HG03025 (cell line): ENCODE data around the gene MORN4.

Experiments used
- ATAC-seq: cut with Tn5 transposase; IDR thresholded peaks from one replicate; pipeline ENCODE4 v1.9.1; 2021; ENCODE audit warnings: mild to moderate bottlenecking, moderate library complexity; ENCODE audit not compliant: unreplicated experiment, low FRiP score

Gene MORN4

DNA sequence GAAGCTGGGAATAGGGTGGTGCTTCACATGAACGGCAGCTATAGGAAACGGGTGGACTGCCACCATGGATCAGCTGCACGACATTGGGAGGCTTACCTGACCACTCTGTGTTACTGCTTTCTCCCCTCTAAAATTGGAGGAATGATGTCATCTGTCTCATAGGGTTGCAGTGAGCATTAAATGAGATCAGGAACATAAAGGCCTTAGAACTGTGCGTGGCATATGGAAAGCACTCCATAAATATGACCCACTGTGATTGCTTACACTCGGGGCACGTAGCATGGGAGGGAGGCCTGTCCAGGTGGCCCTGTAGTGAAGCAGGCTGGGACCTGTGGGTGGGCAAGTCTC lies 34.1 kb downstream of the MORN4 start:
- ATAC-seq = no peak

DNA sequence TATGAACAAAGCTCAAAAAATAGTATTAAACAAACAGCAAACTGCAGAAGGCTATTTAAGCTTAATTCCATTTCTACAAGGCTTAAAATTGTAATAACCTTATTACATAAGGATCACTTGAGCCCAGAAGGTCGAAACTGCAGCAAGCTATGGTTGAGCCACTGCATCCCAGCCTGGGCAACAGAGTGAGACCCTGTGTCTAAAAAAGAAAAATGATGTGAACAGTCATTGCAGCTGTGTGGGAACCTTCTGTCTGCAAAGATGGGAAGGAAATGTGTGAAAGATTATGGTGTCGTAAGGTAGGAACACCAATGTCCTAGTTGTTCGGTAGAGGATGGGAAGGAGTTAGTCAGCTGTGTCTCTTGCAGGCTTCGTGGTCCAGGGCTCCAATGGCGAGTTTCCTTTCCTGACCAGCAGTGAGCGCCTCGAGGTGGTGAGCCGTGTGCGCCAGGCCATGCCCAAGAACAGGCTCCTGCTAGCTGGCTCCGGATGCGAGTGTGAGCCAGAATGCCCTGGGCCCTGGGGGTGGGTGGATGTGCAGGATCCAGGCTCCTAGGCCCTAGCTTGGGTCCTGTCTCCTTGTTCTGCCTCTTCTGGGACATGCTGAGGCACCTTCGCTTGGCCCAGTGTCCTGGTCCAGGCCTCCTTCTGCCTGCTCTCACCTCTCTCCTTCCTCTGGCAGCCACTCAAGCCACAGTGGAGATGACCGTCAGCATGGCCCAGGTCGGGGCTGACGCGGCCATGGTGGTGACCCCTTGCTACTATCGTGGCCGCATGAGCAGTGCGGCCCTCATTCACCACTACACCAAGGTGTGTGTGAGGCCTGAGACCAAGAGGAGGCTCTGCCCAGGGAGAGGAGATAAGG lies 34.7 kb downstream of the MORN4 start:
- ATAC-seq = no peak

DNA sequence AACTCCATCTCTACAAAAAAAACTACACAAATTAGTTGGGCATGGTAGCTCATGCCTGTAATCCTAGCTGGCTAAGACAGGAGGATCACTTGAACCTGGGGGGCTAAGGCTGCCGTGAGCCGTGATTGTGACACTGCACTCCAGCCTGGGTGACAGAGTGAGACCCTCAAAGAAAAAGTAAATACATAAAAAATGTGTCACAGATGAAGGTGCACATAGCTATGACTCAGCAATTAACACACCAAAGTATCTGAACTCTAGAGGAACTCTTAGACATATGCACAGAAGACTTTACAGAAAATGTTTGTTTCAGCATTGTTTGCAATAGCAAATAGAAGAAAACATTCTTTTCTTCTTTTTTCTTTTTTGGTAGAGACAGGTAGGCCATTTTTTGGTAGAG lies 35.5 kb downstream of the MORN4 start:
- no peak for ATAC-seq

DNA sequence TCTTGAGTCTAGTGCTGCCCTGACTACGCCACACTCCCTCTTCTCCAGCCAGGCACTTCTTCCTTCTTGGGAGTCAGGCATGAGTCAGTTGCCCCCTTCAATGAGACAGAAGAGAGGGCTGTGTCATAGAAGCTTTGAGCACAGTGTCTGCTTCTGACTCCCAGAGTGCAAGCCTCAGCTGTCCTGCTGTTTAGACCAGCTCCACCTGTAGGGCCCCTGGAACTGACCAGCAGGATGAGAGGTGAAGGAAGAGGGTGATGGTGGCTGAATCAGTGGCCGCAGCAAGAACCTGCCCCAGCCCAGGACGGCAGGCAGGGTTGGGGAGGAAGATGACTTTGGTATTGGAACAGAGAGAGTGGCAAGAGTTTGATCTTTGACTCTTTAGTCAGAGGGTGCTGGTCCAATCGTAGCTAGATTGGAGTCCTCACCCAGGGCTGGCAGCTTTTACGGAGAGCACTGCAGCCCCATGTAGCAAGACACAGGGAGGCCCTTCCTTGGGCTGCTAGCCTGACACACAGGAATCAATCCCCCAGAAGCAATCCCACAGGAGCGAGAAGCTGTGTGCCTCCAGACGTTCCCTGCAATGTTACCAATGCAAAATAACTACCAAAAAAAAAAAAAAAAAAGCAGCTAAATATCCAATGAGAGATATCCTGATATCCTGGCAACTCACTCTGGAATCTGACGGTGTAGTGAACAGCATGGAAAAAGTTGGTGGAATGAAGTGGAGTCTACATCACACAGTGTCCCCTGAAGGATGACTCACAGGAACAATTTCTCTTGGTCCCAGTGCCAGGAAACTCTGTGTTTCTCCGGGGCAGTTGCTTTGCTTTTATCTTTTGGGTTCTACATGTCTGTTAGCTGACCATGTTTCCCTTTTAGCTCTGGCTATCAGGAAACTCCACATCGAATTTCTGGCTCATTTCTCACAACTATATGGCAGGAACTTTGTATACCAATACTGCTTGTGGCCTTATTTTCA lies 36.9 kb downstream of the MORN4 start:
- no peak for ATAC-seq

DNA sequence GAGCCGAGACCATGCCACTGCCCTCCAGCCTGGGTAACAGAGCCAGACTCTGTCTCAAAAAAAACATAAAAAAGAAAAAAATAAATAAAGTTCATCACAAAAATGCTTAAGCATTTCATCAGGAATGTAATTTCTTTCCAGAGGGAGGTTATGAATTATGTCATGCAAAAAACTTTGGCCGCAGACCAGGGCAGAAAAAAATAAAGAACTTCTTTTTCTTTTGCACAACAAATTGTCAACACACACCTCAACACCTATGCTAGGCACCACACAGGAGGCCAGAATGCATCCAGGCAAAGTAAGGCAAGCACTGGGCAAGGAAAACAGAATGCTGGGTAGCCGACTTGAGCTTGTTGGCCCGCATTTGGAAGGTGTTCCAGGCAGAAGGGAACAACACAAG lies 39.9 kb downstream of the MORN4 start:
- ATAC-seq = no peak

DNA sequence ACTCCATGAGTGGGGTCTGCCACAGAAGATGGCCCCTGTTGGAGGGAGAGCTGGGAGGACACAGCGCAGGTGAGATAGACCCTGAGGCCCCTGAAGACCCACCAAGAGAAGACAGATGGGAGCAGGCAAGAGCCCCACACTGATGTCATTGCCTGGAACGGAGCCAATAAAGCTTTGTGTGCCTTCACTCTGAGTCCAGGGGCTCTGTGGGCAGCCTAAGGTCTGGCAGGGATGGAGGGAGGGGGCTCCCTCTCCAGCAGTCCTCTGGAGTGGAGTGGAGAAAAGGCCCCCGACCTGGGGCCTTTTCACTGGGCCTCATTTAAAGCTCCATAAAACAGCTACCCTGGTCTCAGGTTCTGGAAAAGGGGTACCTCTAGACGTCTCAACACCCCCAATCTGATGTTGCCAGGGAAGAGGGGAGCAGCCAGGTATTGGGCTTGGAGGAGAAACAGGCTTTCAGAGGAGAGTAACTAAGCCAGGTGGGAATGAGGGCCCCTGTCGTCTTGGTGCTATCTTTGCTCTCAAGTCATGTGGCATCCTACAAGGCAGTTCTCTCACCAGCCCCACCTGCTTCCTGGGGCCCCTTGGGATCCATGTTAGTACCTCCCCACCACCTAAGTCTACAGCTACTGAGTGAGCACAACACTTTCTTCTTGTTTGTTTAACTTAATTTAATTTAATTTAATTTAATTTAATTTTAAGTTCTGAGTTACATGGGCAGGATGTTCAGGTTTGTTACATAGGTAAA lies 42.4 kb downstream of the MORN4 start:
- ATAC-seq = no peak

DNA sequence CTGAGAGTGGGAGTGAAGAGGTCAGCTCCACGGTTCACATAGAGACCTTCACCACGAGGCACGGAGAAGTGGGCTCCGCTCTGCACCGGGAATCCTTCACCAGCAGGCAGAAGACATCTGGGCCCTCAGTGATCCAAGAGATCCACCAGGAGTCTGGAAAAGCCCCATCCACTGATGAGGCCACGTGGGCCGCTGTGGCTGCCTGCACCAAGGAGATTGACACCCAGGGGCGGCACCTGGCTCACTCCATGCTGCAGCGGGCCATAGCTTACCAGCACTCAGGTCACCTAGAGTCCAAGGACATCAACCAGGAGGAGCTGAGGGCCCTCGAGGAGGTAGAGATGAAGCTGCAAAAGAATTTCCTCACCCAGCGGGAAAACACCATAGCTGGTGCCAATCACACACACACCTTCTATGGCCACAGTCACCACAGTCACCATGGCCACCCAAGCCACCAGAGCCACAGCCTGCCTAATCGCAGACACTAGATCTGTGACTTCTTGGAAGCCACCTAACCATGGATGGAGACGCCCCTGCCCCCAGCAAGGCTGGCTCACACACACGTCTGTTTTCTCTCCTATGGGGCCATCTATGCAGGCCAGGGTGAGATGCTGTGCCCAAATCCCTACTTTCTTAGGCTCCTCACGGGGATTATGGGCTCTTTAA lies 43.1 kb downstream of the MORN4 start:
- no peak for ATAC-seq

DNA sequence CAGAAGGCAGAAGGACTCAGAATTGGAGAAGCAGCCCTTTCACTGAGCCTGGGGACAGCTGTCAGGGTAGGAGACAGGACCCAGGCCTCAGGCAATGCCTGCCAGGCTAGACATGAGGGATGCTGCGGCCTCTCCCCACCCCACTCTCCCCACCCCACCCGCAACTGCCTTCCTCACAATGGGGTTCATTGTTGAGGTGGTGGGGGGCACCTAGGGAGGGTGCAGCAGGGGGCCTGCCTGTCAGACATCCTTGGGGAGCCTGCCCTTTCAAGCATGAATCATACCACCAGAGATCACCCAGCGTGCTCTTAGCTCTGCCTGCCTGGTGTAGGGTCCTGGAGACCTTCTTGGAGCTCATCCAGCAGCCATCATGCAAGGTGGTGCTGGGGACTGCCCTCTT lies 43.8 kb downstream of the MORN4 start, which contains the start of gene C10orf62:
TSS of gene C10orf62 (plus strand) at position 243 of the 400 bp plus-strand sequence. CDS start 177 bp downstream, outside the sequence.
- ATAC-seq = no peak

DNA sequence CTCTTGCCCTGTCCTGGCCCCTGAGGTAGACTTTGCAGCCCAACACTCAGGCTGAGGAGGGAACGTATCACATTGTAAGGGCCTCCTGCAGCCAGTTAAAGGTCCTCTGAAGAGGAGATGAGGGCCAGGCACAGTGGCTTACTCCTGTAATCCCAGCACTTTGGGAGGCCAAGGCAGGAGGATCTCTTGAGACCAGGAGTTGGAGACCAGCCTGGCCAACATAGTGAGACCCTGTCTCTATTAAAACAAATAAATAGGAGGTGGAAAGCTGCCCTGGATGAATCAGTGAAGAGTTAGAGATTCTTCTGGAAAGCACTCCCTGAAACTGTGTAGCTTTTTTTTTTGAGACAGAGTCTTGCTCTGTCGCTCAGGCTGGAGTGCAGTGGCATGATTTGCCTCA lies 46.1 kb downstream of the MORN4 start:
- ATAC-seq = no peak

DNA sequence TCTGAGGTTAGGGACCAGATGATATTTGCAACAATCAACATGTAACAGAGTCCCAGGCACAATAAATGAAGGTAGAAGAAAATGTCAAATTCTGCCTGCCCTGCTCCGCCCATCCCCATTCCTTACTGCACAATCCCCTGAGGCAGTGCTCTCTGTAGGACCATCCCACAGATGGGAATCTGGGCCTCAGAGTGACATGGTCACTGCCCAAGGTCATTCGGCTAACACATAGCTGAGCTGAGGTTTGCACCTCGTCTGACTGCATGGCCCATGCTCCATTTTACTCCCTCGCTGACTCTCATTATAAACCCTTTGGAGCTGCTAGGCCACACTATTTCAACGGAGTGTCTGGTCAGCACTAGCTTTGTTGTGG lies 47.9 kb downstream of the MORN4 start:
- no peak for ATAC-seq

DNA sequence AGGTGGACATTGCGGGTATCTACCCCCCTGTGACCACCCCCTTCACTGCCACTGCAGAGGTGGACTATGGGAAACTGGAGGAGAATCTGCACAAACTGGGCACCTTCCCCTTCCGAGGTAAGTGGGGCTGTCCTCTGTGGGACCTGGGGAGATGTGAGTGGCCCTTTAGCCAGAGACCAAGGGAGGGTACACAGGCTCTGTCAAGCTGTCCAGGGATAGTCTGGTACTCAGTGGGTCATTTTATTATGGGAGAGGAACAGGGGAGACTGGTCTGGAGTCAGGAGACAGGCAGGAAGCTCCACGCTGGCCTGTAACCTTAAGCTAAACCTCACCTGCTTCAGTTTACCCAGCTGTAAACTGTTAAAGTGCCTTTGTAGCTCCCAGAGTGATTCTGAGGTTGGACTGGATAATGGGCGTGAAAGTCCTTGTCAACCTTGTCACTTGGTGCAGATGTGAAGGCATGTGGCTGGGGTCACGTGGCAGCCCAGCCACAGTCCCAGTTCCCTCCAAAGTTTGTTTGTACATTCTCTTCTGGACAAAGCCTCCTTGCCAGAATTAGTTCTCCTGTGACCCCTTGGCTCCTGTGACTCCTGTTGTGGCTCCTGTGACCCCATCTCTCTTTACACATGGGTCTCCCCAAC lies 48.4 kb downstream of the MORN4 start:
- ATAC-seq = no peak

DNA sequence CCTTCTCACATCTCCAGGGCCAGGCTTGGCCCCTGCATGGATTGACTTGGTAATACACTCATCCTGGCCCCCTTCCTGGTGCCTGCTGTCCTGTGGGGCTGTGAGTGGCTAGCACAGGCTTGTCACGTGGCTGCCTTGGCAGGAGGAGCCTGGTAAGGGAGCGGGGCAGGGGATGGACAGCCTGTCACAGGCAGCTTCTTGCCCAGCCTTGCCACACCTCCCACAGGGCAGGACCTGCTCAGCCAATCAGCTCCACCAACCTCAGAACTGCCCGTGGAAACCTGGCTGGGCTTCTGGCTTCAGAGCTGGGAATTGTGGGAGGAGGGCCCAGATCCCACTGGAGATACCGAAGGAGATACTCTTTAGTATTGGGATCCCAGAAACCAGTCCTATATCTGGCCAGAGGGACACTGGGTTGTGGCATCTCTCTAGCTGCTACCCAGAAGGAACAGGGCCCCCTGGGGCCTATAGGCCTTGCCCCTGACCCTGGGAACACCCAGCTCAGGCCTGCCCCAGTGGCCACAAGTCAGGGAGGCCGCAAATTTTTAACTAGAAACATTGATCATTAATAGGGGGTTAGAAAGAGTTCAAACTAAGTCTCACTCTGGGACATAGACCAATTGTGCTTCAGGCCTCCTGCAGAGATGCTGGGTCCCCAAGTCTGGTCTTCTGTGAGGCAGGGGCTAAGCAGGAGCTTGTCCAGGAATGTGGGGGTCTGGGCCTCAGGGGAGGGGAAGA lies 49.1 kb downstream of the MORN4 start, which contains the start of gene HOGA1:
TSS of gene HOGA1 (plus strand) at position 330 of the 738 bp plus-strand sequence. CDS start at position 645, 315 bp downstream.
- no peak for ATAC-seq

DNA sequence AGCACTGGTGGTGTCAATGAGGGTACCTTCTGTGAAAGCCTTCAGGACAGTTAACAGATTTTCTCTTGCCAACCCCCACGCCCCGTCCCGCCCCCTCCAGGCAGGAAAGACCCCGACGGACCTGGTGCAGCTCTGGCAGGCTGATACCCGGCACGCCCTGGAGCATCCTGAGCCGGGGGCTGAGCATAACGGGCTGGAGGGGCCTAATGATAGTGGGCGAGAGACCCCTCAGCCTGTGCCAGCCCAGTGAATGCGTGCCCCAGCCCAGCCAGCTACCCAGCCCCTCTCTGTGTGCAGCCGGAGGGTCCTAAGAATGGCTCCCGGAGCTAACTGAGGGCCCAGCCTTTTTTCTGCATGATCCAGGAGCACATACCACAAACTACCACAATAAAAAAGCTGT lies 49.8 kb downstream of the MORN4 start:
- no peak for ATAC-seq

DNA sequence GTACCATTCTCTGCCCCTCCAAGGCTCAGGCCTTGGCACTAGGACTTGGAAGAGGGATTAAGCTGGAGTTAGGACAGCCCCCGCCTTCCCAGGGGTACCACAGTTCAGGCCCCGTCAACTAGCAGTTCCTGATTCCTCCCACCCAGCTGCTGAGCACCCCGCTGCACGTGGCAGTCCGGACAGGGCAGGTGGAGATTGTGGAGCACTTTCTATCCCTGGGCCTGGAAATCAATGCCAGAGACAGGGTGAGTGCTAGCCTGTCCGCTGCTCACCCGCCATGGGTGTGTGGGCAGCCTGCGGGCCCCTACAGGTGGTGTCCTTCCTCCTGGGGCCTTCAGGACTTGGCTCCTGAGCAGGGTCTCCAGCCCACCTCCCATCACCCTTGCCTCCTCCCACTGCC lies 51.1 kb downstream of the MORN4 start:
- ATAC-seq = no peak

DNA sequence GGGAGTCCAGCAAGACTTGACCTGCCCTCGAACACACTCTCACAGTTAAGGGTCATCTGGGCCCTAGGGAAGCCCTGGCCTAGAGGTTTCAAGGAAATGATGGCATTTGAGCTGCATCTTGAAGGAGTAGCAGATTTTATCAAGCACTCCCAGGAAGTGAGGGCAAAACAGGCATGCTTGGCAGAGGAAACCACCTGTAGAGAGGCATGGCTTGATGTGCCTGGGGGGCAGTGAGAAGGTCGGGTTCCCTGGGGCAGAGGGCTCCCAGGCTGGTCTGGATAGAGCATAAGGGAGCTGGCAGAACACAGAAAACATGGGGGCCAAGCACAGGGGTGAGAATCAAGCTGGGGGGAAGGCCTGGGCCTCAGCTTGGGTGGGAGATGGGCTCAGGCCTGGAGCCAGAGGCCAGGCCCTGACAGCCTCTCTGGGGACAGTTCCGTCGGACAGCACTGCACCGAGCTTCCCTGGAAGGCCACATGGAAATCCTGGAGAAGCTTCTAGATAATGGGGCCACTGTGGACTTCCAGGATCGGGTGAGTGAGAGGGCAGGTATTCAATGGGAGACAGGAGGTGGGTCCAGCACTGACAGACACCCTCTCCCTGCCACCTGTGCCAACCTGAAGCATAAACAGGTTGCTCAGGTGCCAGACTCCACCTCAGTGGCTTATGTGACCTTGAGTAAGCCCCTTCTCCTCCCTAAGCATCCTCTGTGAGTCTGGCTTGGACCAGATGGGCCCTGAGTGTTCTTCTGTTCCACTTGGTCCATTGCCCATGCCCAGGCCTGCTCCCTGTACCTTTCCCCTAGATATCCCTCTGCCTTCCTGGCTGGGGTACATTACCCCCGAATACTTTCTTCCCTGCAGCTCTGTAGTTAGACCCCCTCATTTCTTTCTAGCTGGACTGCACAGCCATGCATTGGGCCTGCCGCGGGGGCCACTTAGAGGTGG lies 52.6 kb downstream of the MORN4 start:
- ATAC-seq = no peak

DNA sequence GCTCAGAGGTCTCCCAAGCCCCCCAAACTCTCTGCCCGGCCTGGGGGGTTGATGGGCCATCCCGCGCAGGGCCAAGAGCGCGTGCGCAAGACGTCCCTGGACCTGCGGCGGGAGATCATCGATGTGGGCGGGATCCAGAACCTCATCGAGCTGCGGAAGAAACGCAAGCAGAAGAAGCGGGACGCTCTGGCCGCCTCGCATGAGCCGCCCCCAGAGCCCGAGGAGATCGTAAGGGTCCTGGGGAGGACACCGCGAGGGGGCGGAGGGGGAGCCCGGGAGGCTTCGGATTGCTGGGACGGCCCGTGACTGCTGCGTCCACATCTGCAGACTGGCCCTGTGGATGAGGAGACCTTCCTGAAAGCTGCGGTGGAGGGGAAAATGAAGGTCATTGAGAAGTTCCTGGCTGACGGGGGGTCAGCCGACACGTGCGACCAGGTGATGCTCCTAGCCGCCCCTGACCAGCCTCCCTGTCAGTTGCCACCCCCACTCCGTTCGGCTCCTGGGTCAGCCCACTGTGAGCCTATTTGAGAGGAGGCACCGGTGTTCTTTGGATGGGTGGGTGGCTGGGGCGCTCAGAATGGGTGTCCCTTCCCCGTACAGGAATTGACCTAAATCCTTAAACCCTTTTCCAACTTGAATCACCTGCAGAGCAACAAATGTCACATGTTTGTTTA lies 55.0 kb downstream of the MORN4 start:
- ATAC-seq = no peak

DNA sequence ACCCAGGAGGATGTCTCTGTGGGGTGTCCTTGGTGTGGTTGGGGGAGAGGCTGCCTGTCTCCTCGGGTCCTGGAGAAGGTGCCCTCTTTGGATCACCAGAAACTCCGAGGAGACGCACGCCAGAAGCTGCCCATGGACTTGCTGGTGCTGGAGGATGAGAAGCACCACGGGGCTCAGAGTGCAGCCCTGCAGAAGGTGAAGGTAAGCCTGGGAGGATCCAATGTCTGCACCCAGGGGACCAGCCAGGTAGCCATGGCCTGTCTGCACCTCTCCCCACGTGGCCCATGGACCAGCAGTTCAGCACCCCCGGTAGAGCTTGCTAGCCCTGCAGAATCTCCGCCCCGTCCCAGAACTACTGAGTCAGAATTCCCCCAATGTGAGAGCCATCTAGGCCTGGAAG lies 55.6 kb downstream of the MORN4 start:
- no peak for ATAC-seq
